Panc1 (cell line): ENCODE measurements around the gene SUSD6. TPM values are rescaled to one million over a fixed set of nuclear protein-coding genes. Genes with fewer than 3 reads are reported as not detected.
"Not testable (repeated sequence)": the region's sequence is repeated elsewhere in the genome, so short reads cannot be mapped to it uniquely, and the experiment has no call there.

Source experiments
- ATAC-seq: fragments of 200-7000 bp; cut with Tn5 transposase; 2 replicates; pipeline ENCODE4 v1.9.1; 2020; ENCODE audit warnings: mild to moderate bottlenecking, moderate library complexity
- BruUV-seq: library from RNA; stranded (reverse); fragments of 400-500 nt; replicated peaks from 2 replicates; lab custom pipeline; 2021; lab: Mats Ljungman, UMichigan
- CTCF ChIA-PET: fragments of 300-600 bp; sonication (Branson Sonifier 250); formaldehyde crosslinking; loops from one replicate; lab custom pipeline; 2022; ENCODE audit warnings: antibody characterized with exemption; lab: Charles Lee
- POLR2A ChIA-PET: fragments of 300-600 bp; sonication (Branson Sonifier 250); formaldehyde crosslinking; loops from one replicate; lab custom pipeline; 2022; ENCODE audit warnings: antibody characterized with exemption; lab: Charles Lee
- DNase-seq: peaks from one replicate; pipeline ENCODE4 v3.0.0-alpha.2; 2010; ENCODE audit warnings: low read depth, low spot score
- H3K27ac ChIP-seq: 2 replicates; pipeline ENCODE4 v1.5.1; 2011; ENCODE audit warnings: mild to moderate bottlenecking, low read length, inconsistent platforms
- H3K27me3 ChIP-seq: fragments of 200-500 bp; sonication (Bioruptor generic); 2 replicates; pipeline ENCODE4 v1.6.0; 2014; ENCODE audit warnings: low read length, inconsistent platforms; ENCODE audit not compliant: control insufficient read depth, insufficient read depth
- H3K36me3 ChIP-seq: fragments of 200-500 bp; sonication (Bioruptor generic); 2 replicates; pipeline ENCODE4 v1.5.1; 2014; ENCODE audit warnings: inconsistent platforms, mild to moderate bottlenecking, low read length, moderate library complexity; ENCODE audit not compliant: control insufficient read depth, insufficient read depth
- H3K4me1 ChIP-seq: 2 replicates; pipeline ENCODE4 v1.5.1; 2011; ENCODE audit warnings: inconsistent platforms, mild to moderate bottlenecking, low read length, moderate library complexity; ENCODE audit not compliant: control insufficient read depth, insufficient read depth
- H3K4me3 ChIP-seq, 2 experiments: 2 replicates each; pipeline ENCODE4 v1.5.1; 2011 to 2012; ENCODE audit warnings: low read depth in 2 of 2, low read length in 2 of 2, mild to moderate bottlenecking in 2 of 2, inconsistent platforms in 1 of 2, moderate library complexity in 1 of 2
- H3K9me3 ChIP-seq: fragments of 200-500 bp; sonication (Bioruptor generic); 2 replicates; pipeline ENCODE4 v1.5.1; 2014; ENCODE audit warnings: low read depth, mild to moderate bottlenecking, inconsistent platforms, low read length, moderate library complexity; ENCODE audit not compliant: control insufficient read depth, insufficient read depth
- CTCF ChIP-seq: fragments of 450-650 bp; IDR thresholded peaks from 2 replicates; pipeline ENCODE4 v1.5.1; 2017; ENCODE audit warnings: mild to moderate bottlenecking
- POLR2AphosphoS5 ChIP-seq: IDR thresholded peaks from 2 replicates; pipeline ENCODE4 v1.6.1; 2012; ENCODE audit warnings: mild to moderate bottlenecking, low read depth, low read length, moderate library complexity
- REST ChIP-seq, 2 experiments: IDR thresholded peaks; 2 replicates each; pipeline ENCODE4 v1.6.1; 2011 to 2012; ENCODE audit warnings: low read depth in 2 of 2, control low read depth in 1 of 2, low read length in 1 of 2, mild to moderate bottlenecking in 1 of 2, moderate library complexity in 1 of 2; ENCODE audit not compliant: insufficient read depth in 1 of 2
- SIN3A ChIP-seq: IDR thresholded peaks from 2 replicates; pipeline ENCODE4 v1.6.1; 2012; ENCODE audit warnings: low read depth, mild to moderate bottlenecking, low read length, moderate library complexity, borderline replicate concordance; ENCODE audit not compliant: insufficient read depth
- TCF7L2 ChIP-seq: IDR thresholded peaks from 2 replicates; pipeline ENCODE4 v1.6.1; 2011; ENCODE audit warnings: mild to moderate bottlenecking, low read depth, low read length, inconsistent platforms
- in situ Hi-C: cut with HindIII; loops from 2 replicates; pipeline ENCODE4 v1.10.0; 2016; ENCODE audit warnings: low sequenced_read_pairs, low pct_unique_long_range_greater_than_20kb
- intact Hi-C: fragments of 100-400 bp; cut with micrococcal nuclease; formaldehyde crosslinking; loops from one replicate; pipeline ENCODE4 v1.10.0; 2022; ENCODE audit not compliant: unreplicated experiment
- total RNA-seq: library from RNA; stranded (reverse); gene quantifications from one replicate; pipeline ENCODE4 v1.2.1, GENCODE V29; 2021; ENCODE audit not compliant: unreplicated experiment

SUSD6 gene
- total RNA-seq, 1 experiment from 2014 or later = 10.9 TPM

DNA sequence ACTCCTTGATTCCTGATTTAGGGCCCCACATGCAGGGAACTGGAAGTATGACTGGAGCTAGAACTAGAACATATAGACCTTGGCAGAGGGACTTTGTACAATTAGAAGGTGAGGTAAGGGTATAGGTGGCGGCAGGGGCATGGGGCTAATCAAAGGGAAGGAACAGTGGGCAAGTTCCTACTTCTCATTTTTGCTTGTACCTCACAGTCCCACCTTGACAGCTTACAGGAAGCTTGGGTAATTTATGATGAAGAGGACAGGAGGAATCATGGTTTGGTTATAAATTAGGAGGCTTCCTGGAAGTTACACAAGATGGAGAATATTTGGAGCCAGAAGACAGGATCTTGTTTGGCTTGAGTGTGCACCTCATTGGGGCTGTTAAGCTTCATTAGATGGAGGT, 33.4 kb downstream of the SUSD6 start:
- Histone ChIP-seq H3K9me3 (no peaks in the 10 kb centered on the region), H3K36me3 (no peaks in the 10 kb centered on the region), H3K4me3 (no peak overlapping the region), H3K4me1 (peaks cover 14% of the 10 kb centered on the region), H3K27me3 (no peaks in the 10 kb centered on the region), H3K27ac (no peak overlapping the region)
- DNase-seq (no peak), ATAC-seq (no peak)
- intact Hi-C loops = no loop called here
- TF ChIP-seq CTCF (no peak), TCF7L2 (no peak), REST (IDR thresholded peaks at IDR 0.05; ENCODE audit: insufficient read depth in 1 of 2, low read depth in 2 of 2, low read length in 1 of 2) (no peak), POLR2AphosphoS5 (no peak), SIN3A (no peak)
- ChIA-PET CTCF (no interaction called here), POLR2A (no interaction called here)
- no TSS peak for BruUV-seq
- in situ Hi-C loops = no loop called here

DNA sequence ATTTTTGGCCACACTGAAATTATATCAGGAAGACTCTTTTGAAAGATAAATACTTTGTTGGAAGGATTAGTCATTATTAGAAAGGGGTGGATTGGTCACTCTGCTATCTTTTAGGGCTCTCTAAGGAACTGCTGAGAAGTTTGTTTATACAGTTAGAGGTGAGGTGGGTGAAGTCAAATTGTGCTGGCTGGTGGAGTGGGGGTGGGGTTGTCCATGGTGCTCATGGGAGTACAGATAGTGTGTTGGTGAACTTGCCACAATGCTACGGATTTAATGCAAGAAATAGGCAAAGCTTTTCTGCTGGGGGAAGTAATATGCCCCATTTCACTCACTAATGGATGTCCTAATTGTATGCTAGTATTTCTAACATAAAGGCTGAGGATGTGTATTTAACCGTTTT, 35.8 kb downstream of the SUSD6 start:
- in situ Hi-C loops = no loop called here
- no peaks in the 10 kb centered on the region for H3K9me3 ChIP-seq
- intact Hi-C loops = no loop called here
- no peak overlapping the region for H3K4me3 ChIP-seq
- H3K36me3 ChIP-seq = no peaks in the 10 kb centered on the region
- no peak for DNase-seq
- TF ChIP-seq POLR2AphosphoS5 (no peak), SIN3A (no peak), CTCF (no peak), TCF7L2 (no peak), REST (IDR thresholded peaks at IDR 0.05; ENCODE audit: insufficient read depth in 1 of 2, low read depth in 2 of 2, low read length in 1 of 2) (no peak)
- POLR2A ChIA-PET = no interaction called here
- H3K27ac ChIP-seq = no peak overlapping the region
- peaks cover 18% of the 10 kb centered on the region for H3K4me1 ChIP-seq
- no peak for ATAC-seq
- CTCF ChIA-PET = no interaction called here
- H3K27me3 ChIP-seq = no peaks in the 10 kb centered on the region
- no TSS peak for BruUV-seq

- BruUV-seq, in situ Hi-C loops, H3K27me3 ChIP-seq, H3K9me3 ChIP-seq, H3K4me3 ChIP-seq, H3K27ac ChIP-seq, H3K36me3 ChIP-seq, ATAC-seq, intact Hi-C loops, DNase-seq, CTCF ChIA-PET: not testable (repeated sequence)
- peaks cover 18% of the 10 kb centered on the region for H3K4me1 ChIP-seq
- POLR2A ChIA-PET = interaction anchor here (0.6 kb wide), 1 partner anchor 115 kb away, joined by 4 read pairs; no protein-coding TSS in a partner anchor
Observed at GRCh38 chr14:69647642-69648041, 36.2 kb downstream of the SUSD6 start.
